Neuron (in vitro differentiated cells): ENCODE results near the gene PALM2AKAP2.

Experiments
- H2AFZ ChIP-seq: one replicate; pipeline ENCODE4 v1.6.1; 2013; ENCODE audit warnings: low read depth, mild to moderate bottlenecking, inconsistent platforms, low read length, moderate library complexity
- H3K27me3 ChIP-seq: one replicate; pipeline ENCODE4 v1.6.1; 2013; ENCODE audit warnings: low read length; ENCODE audit not compliant: insufficient read depth
- H3K36me3 ChIP-seq: one replicate; pipeline ENCODE4 v1.6.1; 2013; ENCODE audit warnings: low read length; ENCODE audit not compliant: insufficient read depth
- H3K4me1 ChIP-seq: one replicate; pipeline ENCODE4 v1.6.1; 2013; ENCODE audit warnings: low read length; ENCODE audit not compliant: insufficient read depth
- H3K4me3 ChIP-seq: 2 replicates; pipeline ENCODE4 v1.5.1; 2013; ENCODE audit warnings: mild to moderate bottlenecking, low read length, moderate library complexity
- H3K9me3 ChIP-seq: one replicate; pipeline ENCODE4 v1.6.1; 2013; ENCODE audit warnings: low read length

The PALM2AKAP2 gene

DNA sequence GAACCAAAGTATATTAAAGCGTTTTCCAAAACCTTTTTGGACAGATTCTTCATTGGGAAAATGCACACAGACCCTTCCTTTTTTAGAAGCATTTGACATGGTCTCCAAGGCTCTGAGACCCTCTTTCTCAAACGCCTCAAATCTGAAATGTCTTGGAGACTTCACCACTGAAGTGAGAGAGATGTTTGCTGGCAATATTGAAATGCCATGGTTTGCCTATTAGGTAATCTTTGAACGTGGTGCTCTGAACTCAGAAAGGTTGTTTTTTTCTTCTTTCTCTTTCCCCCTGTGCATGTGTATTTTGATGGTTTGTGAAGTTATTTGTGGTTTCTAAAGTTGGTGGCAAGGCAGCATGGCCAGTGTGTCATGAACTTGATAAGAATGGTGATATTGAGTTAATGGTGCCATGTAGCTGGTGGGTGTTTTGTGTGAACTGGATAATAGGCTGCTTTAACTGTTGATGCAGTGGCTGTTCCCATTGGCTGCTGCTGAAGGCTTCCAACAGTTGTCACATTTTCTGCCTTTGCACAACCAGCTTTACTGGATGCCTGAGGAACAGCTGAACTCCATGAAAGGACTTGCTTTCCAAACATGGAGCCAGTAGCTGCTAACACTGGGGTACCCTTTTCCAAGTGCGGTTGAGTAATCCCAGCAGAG is 1.7 kb downstream of the PALM2AKAP2 start:
- Histone ChIP-seq H3K4me1 (peaks cover 6% of the 10 kb centered on the region), H3K9me3 (no peaks in the 10 kb centered on the region), H3K27me3 (peaks cover 7% of the 10 kb centered on the region), H2AFZ (no peak overlapping the region), H3K36me3 (no peaks in the 10 kb centered on the region), H3K4me3 (no peak overlapping the region)

DNA sequence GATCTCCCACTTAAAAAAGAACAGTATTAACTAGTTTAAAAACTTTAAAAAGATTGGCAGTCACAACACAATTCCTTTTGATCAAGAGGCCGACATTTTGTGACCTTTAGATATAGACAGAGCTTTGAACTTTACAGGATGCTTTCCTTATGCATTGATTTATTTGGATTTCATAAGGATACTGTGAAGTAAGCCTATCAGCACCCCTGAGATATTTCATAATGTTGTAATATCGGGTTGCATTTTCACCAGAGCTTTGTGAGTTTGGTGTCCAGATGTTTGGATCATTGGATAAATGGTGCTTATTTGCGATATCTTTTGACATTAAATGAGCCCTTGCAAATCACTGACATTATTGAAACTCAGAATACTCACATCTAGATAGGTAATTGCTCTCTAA is 7.7 kb downstream of the PALM2AKAP2 start:
- no peaks in the 10 kb centered on the region for H3K27me3 ChIP-seq
- no peaks in the 10 kb centered on the region for H3K4me1 ChIP-seq
- no peak overlapping the region for H3K4me3 ChIP-seq
- H2AFZ ChIP-seq = no peak overlapping the region
- no peaks in the 10 kb centered on the region for H3K36me3 ChIP-seq
- H3K9me3 ChIP-seq = no peaks in the 10 kb centered on the region

DNA sequence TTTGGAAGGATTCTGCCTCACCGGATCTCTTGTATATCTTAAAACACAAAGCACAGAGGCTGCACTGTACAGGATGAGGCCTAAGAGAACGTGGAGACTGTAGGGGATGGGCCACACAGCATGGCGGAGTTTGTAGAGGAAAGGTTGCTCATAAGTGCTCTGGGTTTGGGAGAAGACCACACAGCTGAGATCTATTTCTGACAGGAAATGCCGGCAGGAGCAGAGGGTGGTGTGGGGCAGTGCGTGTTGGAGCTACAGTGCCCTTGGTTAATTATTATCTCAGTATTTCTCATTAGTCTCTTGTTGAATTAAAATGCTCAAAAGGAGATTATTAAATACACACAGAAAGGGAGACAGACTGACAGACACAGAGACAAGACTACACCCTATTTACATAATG is 9.6 kb downstream of the PALM2AKAP2 start:
- H3K27me3 ChIP-seq = no peaks in the 10 kb centered on the region
- H3K4me1 ChIP-seq = no peaks in the 10 kb centered on the region
- H3K9me3 ChIP-seq = no peaks in the 10 kb centered on the region
- H2AFZ ChIP-seq = no peak overlapping the region
- H3K36me3 ChIP-seq = no peaks in the 10 kb centered on the region
- H3K4me3 ChIP-seq = no peak overlapping the region

DNA sequence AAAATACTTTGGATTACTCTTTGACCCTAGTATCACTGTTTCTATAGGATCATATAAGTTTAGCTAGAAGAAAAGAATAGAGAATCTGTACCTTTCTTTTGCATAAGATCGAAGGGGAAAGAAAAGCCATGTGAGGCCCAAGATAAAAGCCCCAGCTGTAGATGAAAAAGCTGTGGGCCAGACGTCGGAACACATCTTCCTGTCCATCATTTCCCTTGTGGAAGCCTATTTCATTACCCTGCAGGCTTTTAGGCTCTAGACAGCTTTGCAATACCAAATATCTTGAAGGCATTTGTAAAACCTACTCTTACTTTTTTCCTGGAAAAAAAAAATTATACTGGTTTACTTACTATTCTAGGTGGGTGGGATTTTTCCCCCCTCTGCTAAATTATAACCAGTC is 10.0 kb downstream of the PALM2AKAP2 start:
- H3K4me3 ChIP-seq = no peak overlapping the region
- H2AFZ ChIP-seq = no peak overlapping the region
- H3K27me3 ChIP-seq = no peaks in the 10 kb centered on the region
- no peaks in the 10 kb centered on the region for H3K36me3 ChIP-seq
- H3K4me1 ChIP-seq = no peaks in the 10 kb centered on the region
- H3K9me3 ChIP-seq = no peaks in the 10 kb centered on the region

DNA sequence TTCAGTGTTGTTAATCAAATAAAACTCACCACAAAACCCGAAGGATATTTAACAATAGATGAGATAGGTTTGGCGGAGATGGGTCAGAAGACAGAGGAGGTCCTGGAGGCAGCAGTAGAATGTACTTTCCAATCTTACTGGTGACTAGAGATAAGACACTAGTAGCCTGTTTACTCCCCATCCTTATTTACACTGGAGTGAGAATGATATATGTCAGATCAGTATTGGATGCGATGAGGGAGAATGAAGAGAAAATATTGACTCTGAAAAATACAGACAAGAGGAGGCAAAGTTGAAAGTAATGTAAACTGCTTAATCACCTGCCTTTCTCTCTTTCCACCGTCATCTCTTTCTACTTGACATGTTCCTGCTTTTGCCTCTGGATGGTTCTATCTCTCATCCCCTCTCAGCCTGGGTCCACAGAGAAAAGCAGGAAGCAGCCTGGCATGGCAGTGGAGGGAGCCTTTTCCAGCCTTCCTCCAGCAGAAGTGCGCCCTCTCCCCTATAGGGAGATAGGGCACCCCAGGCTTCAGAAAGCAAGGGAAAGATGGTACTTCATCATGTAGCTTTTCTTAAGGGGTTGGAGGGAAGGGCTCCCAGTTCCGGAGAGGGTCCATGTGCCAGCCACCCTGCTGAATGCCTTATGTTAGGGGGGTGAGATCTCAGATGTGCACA is 11.1 kb downstream of the PALM2AKAP2 start:
- Histone ChIP-seq H3K4me1 (no peaks in the 10 kb centered on the region), H3K4me3 (no peak overlapping the region), H2AFZ (no peak overlapping the region), H3K9me3 (no peaks in the 10 kb centered on the region), H3K27me3 (no peaks in the 10 kb centered on the region), H3K36me3 (no peaks in the 10 kb centered on the region)

DNA sequence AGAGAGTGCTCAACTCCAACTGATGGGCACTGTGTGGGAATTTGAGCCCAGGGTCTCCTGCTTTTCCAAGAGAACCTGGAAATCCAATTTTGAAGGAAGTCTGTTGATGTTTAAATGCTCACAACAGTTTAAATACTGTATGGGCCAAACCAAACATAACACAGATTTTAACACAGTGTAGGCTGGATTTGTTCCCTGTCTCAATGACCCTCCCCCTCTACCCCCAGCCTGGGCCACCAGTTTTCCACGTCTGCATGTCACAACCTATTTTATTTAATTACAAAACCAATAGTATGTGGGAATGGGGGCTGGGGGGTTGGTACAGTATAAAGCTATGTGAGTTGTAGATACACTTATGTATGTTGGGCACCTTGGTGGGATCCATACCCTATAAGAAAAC is 11.7 kb downstream of the PALM2AKAP2 start:
- Histone ChIP-seq H2AFZ (no peak overlapping the region), H3K36me3 (no peaks in the 10 kb centered on the region), H3K27me3 (no peaks in the 10 kb centered on the region), H3K9me3 (no peaks in the 10 kb centered on the region), H3K4me3 (no peak overlapping the region), H3K4me1 (no peaks in the 10 kb centered on the region)

DNA sequence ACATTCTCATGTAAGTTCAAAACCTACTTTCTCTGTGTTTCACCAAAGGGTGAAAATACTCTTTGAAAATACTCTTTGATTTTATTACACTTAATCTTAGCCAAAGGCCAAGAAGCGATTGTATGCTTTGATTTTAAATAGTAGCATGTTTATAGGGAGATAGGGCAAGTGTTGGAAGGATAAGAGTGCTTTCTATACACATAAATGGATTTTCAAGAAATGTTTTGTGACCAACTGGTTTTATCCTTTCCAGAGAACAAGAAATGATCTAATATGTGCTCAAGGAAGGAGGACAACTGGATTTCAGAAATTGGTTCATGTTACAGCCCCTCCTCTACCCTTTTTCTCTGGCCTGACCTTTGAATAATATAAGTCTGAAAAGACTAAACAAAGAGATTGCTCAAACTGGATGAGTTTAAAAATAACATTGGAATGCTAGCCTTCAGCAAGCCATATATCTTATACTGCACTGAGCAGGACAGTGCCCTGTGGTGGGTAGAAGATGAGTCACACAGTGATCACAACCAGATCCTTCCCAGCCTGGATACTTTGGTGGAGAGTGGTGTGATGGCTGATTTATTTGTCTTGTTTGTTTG is 13.1 kb downstream of the PALM2AKAP2 start:
- Histone ChIP-seq H3K4me3 (no peak overlapping the region), H3K4me1 (no peaks in the 10 kb centered on the region)

DNA sequence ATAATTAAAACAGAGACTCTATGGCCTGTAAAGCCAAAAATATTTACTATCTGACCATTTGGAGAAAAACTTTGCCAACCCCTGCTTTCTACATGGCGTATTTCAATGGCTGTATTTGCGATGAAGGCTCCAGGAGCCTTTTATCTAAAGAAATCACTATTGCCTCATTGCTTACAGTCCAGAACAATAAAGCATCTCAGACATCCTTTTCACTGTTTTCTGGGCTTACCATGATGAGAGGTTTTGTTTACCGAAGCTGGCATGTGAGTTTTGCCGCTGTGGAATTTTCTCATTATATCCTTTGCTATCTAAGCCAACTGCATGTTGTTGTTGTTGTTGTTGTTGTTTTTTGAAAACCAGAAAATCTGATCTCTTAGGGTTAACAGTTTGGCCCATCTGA is 13.9 kb downstream of the PALM2AKAP2 start:
- Histone ChIP-seq H3K27me3 (no peaks in the 10 kb centered on the region), H3K4me3 (no peak overlapping the region), H3K9me3 (no peaks in the 10 kb centered on the region), H2AFZ (no peak overlapping the region), H3K4me1 (no peaks in the 10 kb centered on the region), H3K36me3 (no peaks in the 10 kb centered on the region)

More for the DNA sequence above, 13.1 kb downstream of the PALM2AKAP2 start:
- no peaks in the 10 kb centered on the region for H3K36me3 ChIP-seq
- H3K9me3 ChIP-seq = no peaks in the 10 kb centered on the region
- no peak overlapping the region for H2AFZ ChIP-seq
- H3K27me3 ChIP-seq = no peaks in the 10 kb centered on the region

DNA sequence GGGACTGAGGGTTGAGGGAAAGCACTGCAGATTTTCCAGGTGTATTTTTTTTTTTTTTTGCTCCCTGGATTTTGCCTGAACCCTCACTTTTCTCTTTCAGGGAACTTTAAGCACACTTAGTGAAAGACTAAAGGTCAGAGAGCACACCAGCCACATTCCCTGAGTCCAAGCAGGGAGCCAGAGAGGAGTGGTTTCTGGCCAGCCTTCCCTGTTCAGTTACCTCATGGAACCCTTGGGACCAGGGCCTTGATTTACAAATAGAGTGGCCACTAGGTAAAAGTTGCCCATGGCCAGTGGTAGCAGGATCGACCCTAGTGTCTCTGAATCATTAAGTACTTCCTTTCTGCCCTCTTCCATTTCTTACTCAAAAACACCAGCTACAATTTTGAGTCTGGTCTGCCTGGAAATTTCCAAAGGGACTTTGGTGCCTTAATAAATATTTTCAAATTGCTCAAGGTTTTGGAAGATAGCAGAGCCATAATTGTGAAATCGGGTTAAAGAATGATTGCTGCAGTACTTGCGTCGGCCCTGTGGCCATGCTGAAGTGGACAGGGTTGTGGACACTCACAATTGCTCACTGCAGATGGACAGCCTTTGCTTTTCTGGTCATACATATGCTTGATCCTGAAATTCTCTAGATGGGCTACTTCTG is 14.5 kb downstream of the PALM2AKAP2 start:
- H2AFZ ChIP-seq = no peak overlapping the region
- no peaks in the 10 kb centered on the region for H3K4me1 ChIP-seq
- no peak overlapping the region for H3K4me3 ChIP-seq

DNA sequence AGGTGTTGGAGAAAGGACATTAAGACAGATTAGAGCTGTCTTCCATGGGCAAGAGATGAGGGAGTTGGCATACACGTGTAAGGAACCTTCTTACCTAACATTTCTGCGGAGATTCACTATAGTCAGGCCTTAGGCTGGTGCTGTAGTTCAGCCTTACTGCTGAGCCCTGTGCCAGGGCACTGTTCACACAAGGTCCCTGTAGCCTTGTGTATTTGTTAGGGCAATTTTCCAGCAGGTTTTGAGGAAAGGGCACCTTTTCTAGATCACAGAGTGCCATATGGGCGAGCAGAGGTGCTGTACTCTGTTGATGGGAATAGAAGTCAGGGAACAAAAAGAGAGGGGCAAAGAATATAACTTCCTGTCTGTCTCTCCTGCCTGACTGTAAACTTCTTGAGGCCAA is 15.6 kb downstream of the PALM2AKAP2 start:
- H3K27me3 ChIP-seq = no peaks in the 10 kb centered on the region
- no peak overlapping the region for H2AFZ ChIP-seq
- no peaks in the 10 kb centered on the region for H3K36me3 ChIP-seq
- no peak overlapping the region for H3K4me3 ChIP-seq
- H3K9me3 ChIP-seq = no peaks in the 10 kb centered on the region
- no peaks in the 10 kb centered on the region for H3K4me1 ChIP-seq

More for the DNA sequence above, 14.5 kb downstream of the PALM2AKAP2 start:
- Histone ChIP-seq H3K36me3 (no peaks in the 10 kb centered on the region), H3K9me3 (no peaks in the 10 kb centered on the region), H3K27me3 (no peaks in the 10 kb centered on the region)

DNA sequence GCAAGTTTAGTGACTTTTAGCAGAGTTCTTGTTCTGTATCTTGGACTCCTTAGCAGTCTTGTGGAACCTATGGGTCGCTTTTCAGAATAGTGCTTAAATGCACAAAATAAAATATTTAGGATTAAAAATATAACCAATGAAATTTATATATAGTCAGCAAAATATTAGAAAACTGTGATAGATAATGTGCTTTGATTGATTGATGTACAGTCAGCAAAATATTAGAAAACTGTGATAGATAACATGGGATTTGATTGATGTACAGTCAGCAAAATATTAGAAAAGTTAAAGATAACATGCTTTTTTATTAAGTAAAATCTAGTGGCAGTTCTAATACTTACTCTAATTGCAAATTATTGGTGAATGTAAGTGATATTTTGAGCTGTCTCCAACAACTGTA is 16.1 kb downstream of the PALM2AKAP2 start:
- H3K4me1 ChIP-seq = no peaks in the 10 kb centered on the region
- H3K9me3 ChIP-seq = no peaks in the 10 kb centered on the region
- no peaks in the 10 kb centered on the region for H3K27me3 ChIP-seq
- H3K4me3 ChIP-seq = no peak overlapping the region
- H3K36me3 ChIP-seq = no peaks in the 10 kb centered on the region
- no peak overlapping the region for H2AFZ ChIP-seq

DNA sequence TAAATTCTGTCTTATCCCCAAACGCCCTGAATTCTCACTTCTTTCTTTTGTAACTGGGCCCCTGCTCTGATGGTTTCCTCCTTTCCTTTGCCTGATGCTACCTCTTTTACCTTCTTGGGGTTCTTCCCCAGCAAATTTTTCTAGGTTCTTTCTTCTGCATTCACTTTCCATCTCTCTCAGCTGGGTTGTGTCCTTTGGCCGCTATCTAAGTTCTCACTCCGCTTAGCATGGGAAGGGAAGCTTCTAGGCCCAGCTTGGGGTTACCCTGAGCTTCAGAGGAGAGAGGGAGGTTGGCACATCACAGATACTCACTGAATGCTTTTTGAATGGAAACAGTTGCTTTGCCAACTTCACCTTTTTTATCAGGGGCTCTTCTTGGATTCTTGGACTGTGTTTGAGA is 17.0 kb downstream of the PALM2AKAP2 start:
- Histone ChIP-seq H3K4me1 (no peaks in the 10 kb centered on the region), H3K4me3 (no peak overlapping the region)

DNA sequence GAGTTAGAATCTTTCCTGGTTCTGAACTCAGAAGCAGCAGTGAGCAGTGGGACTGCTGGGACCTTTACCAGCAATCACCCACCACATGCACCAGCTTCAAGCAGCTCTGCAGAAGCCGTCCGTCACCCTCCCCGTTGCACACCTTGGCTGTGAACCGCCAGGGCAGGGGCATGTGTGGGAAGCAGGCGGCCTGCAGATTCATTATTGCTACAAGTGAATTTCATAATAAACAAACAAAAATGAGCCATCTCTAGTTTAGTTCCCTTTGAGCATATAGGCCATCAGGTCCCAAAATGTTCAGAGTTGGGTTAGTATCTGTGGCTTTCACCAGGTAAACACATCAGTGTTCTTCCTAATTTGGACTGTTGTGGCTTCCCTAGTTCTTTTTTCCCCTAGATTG is 17.5 kb downstream of the PALM2AKAP2 start:
- Histone ChIP-seq H3K4me1 (no peaks in the 10 kb centered on the region), H3K4me3 (no peak overlapping the region), H3K9me3 (no peaks in the 10 kb centered on the region), H3K27me3 (no peaks in the 10 kb centered on the region), H2AFZ (no peak overlapping the region), H3K36me3 (no peaks in the 10 kb centered on the region)

More for the DNA sequence above, 17.0 kb downstream of the PALM2AKAP2 start:
- H3K36me3 ChIP-seq = no peaks in the 10 kb centered on the region
- no peaks in the 10 kb centered on the region for H3K9me3 ChIP-seq
- H3K27me3 ChIP-seq = no peaks in the 10 kb centered on the region
- H2AFZ ChIP-seq = no peak overlapping the region
